D721Med (cell line): Measurements from ENCODE around the gene STEAP3.

Experiments used
- DNase-seq: peaks from one replicate; pipeline ENCODE4 v3.0.0; 2011; ENCODE audit warnings: low spot score; ENCODE audit not compliant: insufficient read length
- FAIRE-seq: peaks from 2 replicates; lab custom pipeline; 2011; peaks lifted over from hg19 to GRCh38; lab: Jason Lieb, UNC
- CTCF ChIP-seq: IDR thresholded peaks from 2 replicates; pipeline ENCODE4 v1.5.1; 2012; ENCODE audit warnings: mild to moderate bottlenecking, control low read depth; ENCODE audit not compliant: insufficient read depth; ENCODE audit errors: missing control alignments

STEAP3 gene

GRCh38 chr2:119197529-119198239 is 25.9 kb upstream of the STEAP3 start:
- FAIRE-seq, result no peak
- DNase-seq, result no peak

GRCh38 chr2:119198240-119198840 is 25.3 kb upstream of the STEAP3 start:
- no peak for FAIRE-seq
- no peak for DNase-seq
- TF ChIP-seq CTCF, result no peak

More at GRCh38 chr2:119197529-119198239, 25.9 kb upstream of the STEAP3 start:
- no peak for TF ChIP-seq CTCF

- TF ChIP-seq CTCF, result no peak
- DNase-seq (no peak), FAIRE-seq (no peak)
Measured at GRCh38 chr2:119201815-119202214, 21.8 kb upstream of the STEAP3 start.

- no peak for FAIRE-seq
Measured at GRCh38 chr2:119202610-119203310, 20.9 kb upstream of the STEAP3 start.

GRCh38 chr2:119204525-119204924 is 19.1 kb upstream of the STEAP3 start:
- no peak for FAIRE-seq
- no peak for TF ChIP-seq CTCF
- DNase-seq, result no peak

More at GRCh38 chr2:119202610-119203310, 20.9 kb upstream of the STEAP3 start:
- DNase-seq, result no peak
- no peak for TF ChIP-seq CTCF

- no peak for TF ChIP-seq CTCF
- no peak for DNase-seq
- FAIRE-seq, result no peak
Measured at GRCh38 chr2:119205001-119205706, 18.5 kb upstream of the STEAP3 start.
